OCI-LY1 (cell line): Measurements from ENCODE around the gene BGLAP.

Source experiments
- H2AFZ ChIP-seq: fragments of 200-600 bp; sonication (generic), shearing (Covaris generic); 2 replicates; pipeline ENCODE4 v1.6.0; 2014; ENCODE audit warnings: antibody characterized with exemption, mild to moderate bottlenecking, low read length
- H3F3A ChIP-seq: fragments of 200-600 bp; sonication (generic), shearing (Covaris generic); 2 replicates; pipeline ENCODE4 v1.6.0; 2014; ENCODE audit warnings: mild to moderate bottlenecking, antibody characterized with exemption, low read length, moderate library complexity; ENCODE audit not compliant: insufficient read depth
- H3K27ac ChIP-seq: fragments of 200-600 bp; sonication (generic); 2 replicates; pipeline ENCODE4 v1.5.1; 2014; ENCODE audit warnings: low read length, mixed run types, mild to moderate bottlenecking, low read depth; ENCODE audit not compliant: poor library complexity, severe bottlenecking
- H3K27me3 ChIP-seq: fragments of 200-600 bp; sonication (generic); 2 replicates; pipeline ENCODE4 v1.6.0; 2014; ENCODE audit warnings: antibody characterized with exemption, mild to moderate bottlenecking, low read length, moderate library complexity; ENCODE audit not compliant: insufficient read depth
- H3K36me3 ChIP-seq: fragments of 200-600 bp; sonication (generic); 2 replicates; pipeline ENCODE4 v1.6.1; 2014; ENCODE audit warnings: mild to moderate bottlenecking, antibody characterized with exemption, low read length, moderate library complexity, mixed read lengths; ENCODE audit not compliant: insufficient read depth
- H3K4me1 ChIP-seq: fragments of 200-600 bp; sonication (generic); 2 replicates; pipeline ENCODE4 v1.5.1; 2014; ENCODE audit warnings: mild to moderate bottlenecking, low read length, moderate library complexity; ENCODE audit not compliant: insufficient read depth, severe bottlenecking
- H3K4me2 ChIP-seq: fragments of 200-600 bp; sonication (generic), shearing (Covaris generic); 2 replicates; pipeline ENCODE4 v1.6.1; 2014; ENCODE audit warnings: low read length
- H3K4me3 ChIP-seq: fragments of 200-600 bp; sonication (generic); 2 replicates; pipeline ENCODE4 v1.5.1; 2014; ENCODE audit warnings: low read length, low read depth, mild to moderate bottlenecking, mixed read lengths; ENCODE audit not compliant: poor library complexity, severe bottlenecking
- H3K79me2 ChIP-seq: fragments of 200-600 bp; shearing (Covaris generic); 2 replicates; pipeline ENCODE4 v1.6.1; 2016; ENCODE audit warnings: mixed run types, low read length, mixed read lengths; ENCODE audit not compliant: insufficient read depth
- H3K9ac ChIP-seq: fragments of 200-600 bp; sonication (generic), shearing (Covaris generic); 2 replicates; pipeline ENCODE4 v1.6.1; 2014; ENCODE audit warnings: mild to moderate bottlenecking, low read length, mixed read lengths
- H3K9me2 ChIP-seq: fragments of 200-600 bp; sonication (generic), shearing (Covaris generic); 2 replicates; pipeline ENCODE4 v1.6.1; 2014; ENCODE audit warnings: low read depth, mild to moderate bottlenecking, low read length, mixed read lengths
- H3K9me3 ChIP-seq: fragments of 200-600 bp; shearing (Covaris generic); 2 replicates; pipeline ENCODE4 v1.6.1; 2014; ENCODE audit warnings: low read length, mixed read lengths
- H4K20me1 ChIP-seq: fragments of 200-600 bp; sonication (generic), shearing (Covaris generic); 2 replicates; pipeline ENCODE4 v1.6.0; 2016; ENCODE audit warnings: mild to moderate bottlenecking, low read length; ENCODE audit not compliant: insufficient read depth
- CTCF ChIP-seq: fragments of 200-600 bp; sonication (generic), shearing (Covaris generic); IDR thresholded peaks from 2 replicates; pipeline ENCODE4 v1.5.1; 2017; ENCODE audit warnings: mild to moderate bottlenecking, antibody characterized with exemption, low read length, moderate library complexity, mixed read lengths
- EZH2 ChIP-seq: fragments of 200-600 bp; sonication (generic), shearing (Covaris generic); IDR thresholded peaks from 2 replicates; pipeline ENCODE4 v1.8.0; 2017; ENCODE audit warnings: borderline replicate concordance, mixed run types, mild to moderate bottlenecking, antibody characterized with exemption, low read length, moderate library complexity, mixed read lengths

BGLAP gene

GRCh38 chr1:156194300-156194652 lies 47.7 kb upstream of the BGLAP start:
- H3K9ac ChIP-seq, result peak overlapping the region; percentile 87
- no peak for TF ChIP-seq CTCF
- no peak for TF ChIP-seq EZH2
- H3K9me2 ChIP-seq, result no peaks in the 10 kb centered on the region
- H3K4me1 ChIP-seq, result peaks cover 36% of the 10 kb centered on the region
- no peak overlapping the region for H2AFZ ChIP-seq
- H3K4me3 ChIP-seq, result peak overlapping the region; percentile 92
- peaks cover 30% of the 10 kb centered on the region for H3K79me2 ChIP-seq
- H4K20me1 ChIP-seq, result no peaks in the 10 kb centered on the region
- peak overlapping the region; percentile 93 for H3K4me2 ChIP-seq
- peaks cover 4% of the 10 kb centered on the region; the same call in 1 of the 2 replicates for H3K9me3 ChIP-seq
- no peaks in the 10 kb centered on the region for H3K27me3 ChIP-seq
- peaks cover 27% of the 10 kb centered on the region; the same call in 1 of the 2 replicates for H3K36me3 ChIP-seq
- no peaks in the 10 kb centered on the region for H3F3A ChIP-seq
- no peak overlapping the region for H3K27ac ChIP-seq

- no peaks in the 10 kb centered on the region for H3F3A ChIP-seq
- H3K27me3 ChIP-seq, result no peaks in the 10 kb centered on the region
- peaks cover 30% of the 10 kb centered on the region for H3K79me2 ChIP-seq
- peak overlapping the region; percentile 31 for H3K4me2 ChIP-seq
- peaks cover 41% of the 10 kb centered on the region for H3K36me3 ChIP-seq
- no peaks in the 10 kb centered on the region for H3K9me2 ChIP-seq
- no peak for TF ChIP-seq EZH2
- no peak for TF ChIP-seq CTCF
- H2AFZ ChIP-seq, result no peak overlapping the region
- no peak overlapping the region; the same call in 1 of the 2 replicates for H3K9ac ChIP-seq
- H3K9me3 ChIP-seq, result 0 out of 2 replicates have a peak, but pooled peaks cover 4% of the 10 kb centered on the region
- peak overlapping the region; percentile 28 for H3K4me3 ChIP-seq
- H4K20me1 ChIP-seq, result no peaks in the 10 kb centered on the region
- peaks cover 36% of the 10 kb centered on the region for H3K4me1 ChIP-seq
- H3K27ac ChIP-seq, result no peak overlapping the region
Measured at GRCh38 chr1:156195853-156196252, 46.1 kb upstream of the BGLAP start.

- Histone ChIP-seq H3K27ac (no peak overlapping the region), H3K9ac (no peak overlapping the region; the same call in 1 of the 2 replicates), H3K4me3 (no peak overlapping the region), H3K4me1 (peaks cover 36% of the 10 kb centered on the region), H3K27me3 (no peaks in the 10 kb centered on the region), H3K36me3 (peaks cover 41% of the 10 kb centered on the region), H3K9me3 (0 out of 2 replicates have a peak, but pooled peaks cover 2% of the 10 kb centered on the region), H3F3A (no peaks in the 10 kb centered on the region), H3K79me2 (peaks cover 30% of the 10 kb centered on the region), H2AFZ (no peak overlapping the region), H4K20me1 (no peaks in the 10 kb centered on the region), H3K4me2 (0 out of 2 replicates have a peak overlapping the region, but pooled peaks have one; percentile 31), H3K9me2 (no peaks in the 10 kb centered on the region)
- TF ChIP-seq EZH2, result no peak
- TF ChIP-seq CTCF, result no peak
Measured at GRCh38 chr1:156196445-156196844, 45.5 kb upstream of the BGLAP start.
